HEK293T (cell line): ENCODE data around the gene PIGQ.

Experiments used
- BHLHE40 ChIP-seq: fragments of 450-650 bp; IDR thresholded peaks from 2 replicates; pipeline ENCODE4 v1.6.1; 2016; ENCODE audit warnings: mild to moderate bottlenecking, moderate library complexity, borderline replicate concordance
- CTBP1 ChIP-seq: fragments of 450-650 bp; IDR thresholded peaks from 2 replicates; pipeline ENCODE4 v1.6.1; 2016; ENCODE audit warnings: borderline replicate concordance
- FOXA1 ChIP-seq: fragments of 450-650 bp; IDR thresholded peaks from 2 replicates; pipeline ENCODE4 v1.6.1; 2016; ENCODE audit warnings: mild to moderate bottlenecking
- FOXM1 ChIP-seq: fragments of 450-650 bp; IDR thresholded peaks from 2 replicates; pipeline ENCODE4 v1.6.1; 2017; ENCODE audit warnings: mild to moderate bottlenecking, borderline replicate concordance
- NFRKB ChIP-seq: fragments of 450-650 bp; IDR thresholded peaks from 2 replicates; pipeline ENCODE4 v1.6.1; 2016; ENCODE audit warnings: mild to moderate bottlenecking, moderate library complexity
- SP1 ChIP-seq: fragments of 450-650 bp; IDR thresholded peaks from 2 replicates; pipeline ENCODE4 v1.6.1; 2017
- ZNF384 ChIP-seq: fragments of 450-650 bp; IDR thresholded peaks from 2 replicates; pipeline ENCODE4 v1.6.1; 2016

- TF ChIP-seq BHLHE40 (no peak), CTBP1 (no peak), ZNF384 (no peak), FOXA1 (no peak), SP1 (no peak), FOXM1 (no peak), NFRKB (no peak)
Observed at GRCh38 chr16:586047-586644, 16.4 kb downstream of the PIGQ start.
